HepG2 (cell line): ENCODE data around the gene VAMP2. TPM values are rescaled to one million over a fixed set of nuclear protein-coding genes. Genes with fewer than 3 reads are reported as not detected.

Source experiments
- ARID3A ChIP-seq: IDR thresholded peaks from 2 replicates; pipeline ENCODE4 v1.6.1; 2012; ENCODE audit warnings: low read depth, low read length, improper control_type of control experiment
- BRD4 ChIP-seq: sonication (generic); formaldehyde crosslinking; IDR thresholded peaks from 2 replicates; pipeline ENCODE4 v1.4.0; 2020; ENCODE audit warnings: missing genetic modification reagents
- DNMT3B ChIP-seq: conservative IDR thresholded peaks from 2 replicates; pipeline ENCODE4 v1.6.1; 2016; ENCODE audit warnings: missing biosample characterization, control low read depth
- EP300 ChIP-seq, 3 experiments: sonication (generic) in 1 of 3; formaldehyde crosslinking in 1 of 3; IDR thresholded peaks; 2 replicates each; pipeline versions ENCODE4 v1.5.1 to v1.6.1; 2011 to 2020; ENCODE audit warnings: low read depth in 2 of 3, low read length in 2 of 3, borderline replicate concordance in 1 of 3, improper control_type of control experiment in 1 of 3, mild to moderate bottlenecking in 1 of 3, missing genetic modification reagents in 1 of 3, moderate library complexity in 1 of 3
- FOXA1 ChIP-seq, 2 experiments: fragments of 450-650 bp in 1 of 2; sonication (generic) in 1 of 2; formaldehyde crosslinking in 1 of 2; IDR thresholded peaks; 2 replicates each; pipeline versions ENCODE4 v1.4.0 to v1.6.1; 2016 to 2020; ENCODE audit warnings: missing genetic modification reagents in 1 of 2
- FOXP4 ChIP-seq: sonication (generic); formaldehyde crosslinking; IDR thresholded peaks from 2 replicates; pipeline ENCODE4 v1.4.0; 2020; ENCODE audit warnings: missing genetic modification reagents
- NBN ChIP-seq: fragments of 450-650 bp; conservative IDR thresholded peaks from 2 replicates; pipeline ENCODE4 v1.6.1; 2017
- PCBP1 ChIP-seq: fragments of 200-400 bp; formaldehyde crosslinking; IDR thresholded peaks from 2 replicates; pipeline ENCODE4 v1.6.1; 2017; ENCODE audit warnings: mild to moderate bottlenecking, low read depth, low read length, borderline replicate concordance
- SOX13 ChIP-seq, 3 experiments: fragments of 450-650 bp in 1 of 3; sonication (generic) in 1 of 3; formaldehyde crosslinking in 1 of 3; IDR thresholded peaks in 2 of 3; conservative IDR thresholded peaks in 1 of 3; 2 replicates each; pipeline versions ENCODE4 v1.5.0 to v1.6.1; 2016 to 2020; ENCODE audit warnings: antibody characterized with exemption in 1 of 3, mild to moderate bottlenecking in 1 of 3, missing compliant biosample characterization in 1 of 3, missing genetic modification reagents in 1 of 3, moderate library complexity in 1 of 3
- SP5 ChIP-seq: IDR thresholded peaks from 2 replicates; pipeline ENCODE4 v1.6.1; 2016; ENCODE audit warnings: low read depth, borderline replicate concordance
- TEF ChIP-seq: sonication (generic); formaldehyde crosslinking; IDR thresholded peaks from 2 replicates; pipeline ENCODE4 v1.5.0; 2020; ENCODE audit warnings: missing genetic modification reagents
- ZNF281 ChIP-seq: sonication (generic); formaldehyde crosslinking; IDR thresholded peaks from 2 replicates; pipeline ENCODE4 v1.4.0; 2020; ENCODE audit warnings: missing genetic modification reagents, borderline replicate concordance
- ZNF317 ChIP-seq: sonication (generic); formaldehyde crosslinking; IDR thresholded peaks from 2 replicates; pipeline ENCODE4 v1.5.0; 2020; ENCODE audit warnings: mild to moderate bottlenecking, missing genetic modification reagents
- ZNF335 ChIP-seq: sonication (generic); formaldehyde crosslinking; IDR thresholded peaks from 2 replicates; pipeline ENCODE4 v1.4.0; 2020; ENCODE audit warnings: missing genetic modification reagents
- ZNF446 ChIP-seq: sonication (generic); formaldehyde crosslinking; IDR thresholded peaks from 2 replicates; pipeline ENCODE4 v1.5.0; 2020; ENCODE audit warnings: mild to moderate bottlenecking, missing genetic modification reagents
- ZNF589 ChIP-seq: sonication (generic); formaldehyde crosslinking; conservative IDR thresholded peaks from 2 replicates; pipeline ENCODE4 v1.8.0; 2022; ENCODE audit warnings: mild to moderate bottlenecking, moderate library complexity, missing genetic modification reagents
- ZNF710 ChIP-seq: sonication (generic); formaldehyde crosslinking; IDR thresholded peaks from 2 replicates; pipeline ENCODE4 v1.5.0; 2020; ENCODE audit warnings: mild to moderate bottlenecking, missing genetic modification reagents, borderline replicate concordance
- ZNF773 ChIP-seq: sonication (generic); formaldehyde crosslinking; IDR thresholded peaks from 2 replicates; pipeline ENCODE4 v1.4.0; 2020; ENCODE audit warnings: missing genetic modification reagents, borderline replicate concordance
- polyA plus RNA-seq, 8 experiments: library from polyadenylated mRNA; depleted of rRNA in 3 of 8; stranded (reverse) in 7 of 8; unstranded in 1 of 8; fragments of >200 nt; fragmentation: Illumina TruSeq in 4 of 8; extraction: Trizol in 4 of 8; gene quantifications; 2 replicates each; pipeline versions ENCODE4 v1.2.1 to v1.2.3, GENCODE V29; 2011 to 2016; ENCODE audit warnings: low read depth in 4 of 8, missing spikeins in 1 of 8, mixed read lengths in 1 of 8; ENCODE audit not compliant: insufficient read depth in 1 of 8
- total RNA-seq, 5 experiments: library from RNA; depleted of rRNA; stranded (reverse); fragments of >200 nt; fragmentation: Illumina TruSeq; extraction: Trizol; gene quantifications; 2 replicates each; pipeline ENCODE4 v1.2.3, GENCODE V29; 2016; ENCODE audit warnings: low read depth in 1 of 5

VAMP2 gene
- total and polyA plus RNA-seq, 2 of the 13 experiments (the other 11 are each of a cell fraction or from before 2014, with no cell fraction given) = 3.9 to 17.2 TPM

GRCh38 chr17:8152112-8152775, 10.5 kb downstream of the VAMP2 start, which contains the start of gene PER1 (continued):
- TF ChIP-seq ZNF710 (CRISPR knock-in tag) (0 out of 2 replicates have a peak, but pooled peaks have one; percentile 33), ZNF589 (no peak), DNMT3B (CRISPR knock-in tag) (no peak), ZNF335 (CRISPR knock-in tag) (peak; percentile 28; the same call in 1 of the 2 replicates), SP5 (CRISPR knock-in tag) (no peak), ZNF446 (CRISPR knock-in tag) (no peak), ARID3A (no peak), EP300 (IDR thresholded peaks at IDR 0.05; ENCODE audit: low read depth in 2 of 2, low read length in 2 of 2) (0 out of 4 replicates have a peak, but pooled peaks of 1 of the 2 experiments have one; percentile 5), EP300 (CRISPR knock-in tag; IDR thresholded peaks at IDR 0.05; ENCODE audit: borderline replicate concordance) (peak; percentile 33; the same call in 1 of the 2 replicates), ZNF281 (peak; percentile 25; the same call in 1 of the 2 replicates), ZNF773 (CRISPR knock-in tag) (no peak), ZNF317 (0 out of 2 replicates have a peak, but pooled peaks have one; percentile 24), NBN (no peak), SOX13 (IDR thresholded peaks at IDR 0.05) (no peak), SOX13 (CRISPR knock-in tag; conservative IDR thresholded peaks at IDR 0.05 in 1 of 2, IDR thresholded peaks at IDR 0.05 in 1 of 2) (peak in 1 of 2 experiments; percentile 69; a peak in 2 of 4 replicates), FOXA1 (IDR thresholded peaks at IDR 0.05) (no peak), FOXA1 (CRISPR knock-in tag; IDR thresholded peaks at IDR 0.05) (no peak), FOXP4 (CRISPR knock-in tag) (no peak), PCBP1 (no peak), TEF (peak; percentile 96), BRD4 (CRISPR knock-in tag) (no peak)
